Cardiac septum (tissue), 1 donor: ENCODE results near the gene PIGX. TPM values are rescaled to one million over a fixed set of nuclear protein-coding genes. Genes with fewer than 3 reads are reported as not detected.

Experiments
- total RNA-seq: library from RNA; stranded (reverse); fragmentation: NEBNext Ultra II Directional; extraction: Animal tissue kit (Norgen Biotek cat#: 25700); gene quantifications from one replicate; pipeline ENCODE4 v1.2.1, GENCODE V29; 2021
- donor health status: DM: no; HTN: no; CAD: no.

Gene PIGX
- total RNA-seq, 1 donor from 2014 or later = 16.9 TPM

Other genes starting within 250 kb of the PIGX start
- 21.8 TPM for gene RNF168, start 208.6 kb upstream of the PIGX start, total RNA-seq
- gene SMCO1, start 197.0 kb upstream of the PIGX start, total RNA-seq = 28.7 TPM
- gene WDR53, start 143.8 kb upstream of the PIGX start, total RNA-seq = 8.4 TPM
- gene FBXO45, start 143.7 kb upstream of the PIGX start, total RNA-seq = 6.4 TPM
- gene NRROS, start 72.7 kb upstream of the PIGX start, total RNA-seq = 2.6 TPM
- 1.2 TPM for gene CEP19, start 127 bp upstream of the PIGX start, total RNA-seq
- 43.3 TPM for gene PAK2, start 27.5 kb downstream of the PIGX start, total RNA-seq
- gene SENP5, start 155.5 kb downstream of the PIGX start, total RNA-seq = 21.6 TPM
- gene NCBP2, start 230.2 kb downstream of the PIGX start, total RNA-seq = 47.1 TPM